Activated CD8-positive, alpha-beta memory T cell treated with anti-CD3 and anti-CD28 coated beads, Interleukin-2, amount 50 U/mL, for 24 hours (primary cell): Measurements from ENCODE around the gene RASL10A.

Experiments used
- DNase-seq: peaks from one replicate; pipeline ENCODE4 v3.0.0-alpha.2; 2020; ENCODE audit errors: extremely low read depth

The RASL10A gene

GRCh38 chr22:29269731-29270474 lies 45.6 kb downstream of the RASL10A start:
- DNase-seq = no peak

GRCh38 chr22:29269230-29269604 lies 46.3 kb downstream of the RASL10A start:
- no peak for DNase-seq

GRCh38 chr22:29268511-29269229 lies 46.8 kb downstream of the RASL10A start:
- DNase-seq = no peak

- peak; percentile 88 for DNase-seq
Measured at GRCh38 chr22:29267858-29268510, 47.5 kb downstream of the RASL10A start, which contains the start of the genes EWSR1 and RHBDD3. TSS of gene EWSR1 (plus strand) at chr22:29268268. CDS start at chr22:29268337, 69 bp downstream. TSS of gene RHBDD3 (minus strand) at chr22:29267981. CDS start at chr22:29265626, 2,355 bp downstream.

- no peak for DNase-seq
Measured at GRCh38 chr22:29267462-29267857, 48.0 kb downstream of the RASL10A start.

GRCh38 chr22:29266564-29267461 lies 48.7 kb downstream of the RASL10A start:
- DNase-seq = no peak

GRCh38 chr22:29265929-29266328 lies 49.6 kb downstream of the RASL10A start:
- no peak for DNase-seq

GRCh38 chr22:29265305-29265704 lies 50.2 kb downstream of the RASL10A start:
- DNase-seq = no peak

- DNase-seq = no peak
Measured at GRCh38 chr22:29263791-29264276, 51.7 kb downstream of the RASL10A start.
